ENCODE measurements around the gene DLX2. TPM values are rescaled to one million over a fixed set of nuclear protein-coding genes. Genes with fewer than 3 reads are reported as not detected.

The DLX2 gene
- total and polyA plus RNA-seq, 2 of the 13 experiments (the other 11 are each of a cell fraction or from before 2014, with no cell fraction given): 0.07 to 0.15 TPM

DNA sequence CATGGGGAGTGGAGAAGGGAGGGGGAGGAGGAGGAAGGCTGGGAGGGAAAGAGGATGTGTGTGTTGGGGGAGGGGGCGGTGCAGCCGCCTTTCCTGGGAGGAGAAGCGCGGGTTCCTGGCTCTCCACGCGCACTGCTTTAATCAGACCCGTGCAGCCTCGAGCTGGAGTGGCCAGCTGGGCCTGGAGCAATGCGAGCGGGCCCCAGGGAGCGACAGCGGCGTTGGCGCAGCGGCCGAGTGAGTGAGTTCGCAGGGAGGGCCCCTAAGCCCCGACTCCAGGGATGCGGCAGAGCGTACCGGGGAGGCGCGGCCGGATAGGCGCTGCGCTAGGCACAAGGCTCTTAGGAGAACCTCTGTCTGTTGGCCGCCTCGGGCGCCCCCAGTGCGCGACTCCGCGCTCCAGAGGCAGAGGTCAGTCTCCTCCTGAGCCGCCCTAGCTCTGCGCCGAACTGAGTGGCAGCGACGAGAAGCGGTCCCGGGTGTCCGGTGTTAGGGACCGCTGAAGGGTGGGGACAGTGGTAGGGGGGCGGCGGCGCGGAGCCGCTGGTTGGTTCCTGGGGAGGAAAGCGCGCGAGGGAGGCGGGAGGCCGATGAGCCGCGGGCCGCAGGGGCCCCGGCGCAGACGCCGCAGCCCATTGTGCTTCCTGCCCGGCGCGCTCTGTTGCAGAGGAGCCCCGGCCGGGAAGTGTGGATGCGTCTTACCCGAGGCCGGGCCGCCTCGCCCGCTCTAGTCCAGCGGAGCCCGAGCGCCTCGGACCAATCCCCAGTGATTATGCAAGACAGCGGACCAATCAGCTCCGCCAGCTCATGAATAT is 17.8 kb downstream of the DLX2 start (continued):
- TF ChIP-seq PCBP2 (optimal IDR thresholded peaks at IDR 0.05; ENCODE audit: low read depth, low read length, poor library complexity, severe bottlenecking) (no peak), U2AF2 (IDR thresholded peaks at IDR 0.05; ENCODE audit: low read depth, low read length) (no peak), ZNF354B (CRISPR knock-in tag; IDR thresholded peaks at IDR 0.05) (no peak), PHB2 (IDR thresholded peaks at IDR 0.05; ENCODE audit: partially characterized antibody) (no peak), HDAC1 (CRISPR knock-in tag; IDR thresholded peaks at IDR 0.05) (no peak; the same call in 1 of the 2 replicates), SRF (IDR thresholded peaks at IDR 0.05; ENCODE audit: low read depth, low read length) (no peak), ZC3H13 (CRISPR knock-in tag; IDR thresholded peaks at IDR 0.05) (no peak), ZNF432 (CRISPR knock-in tag; IDR thresholded peaks at IDR 0.05; ENCODE audit: borderline replicate concordance) (no peak), ZKSCAN1 (IDR thresholded peaks at IDR 0.05; ENCODE audit: low read length) (no peak), ZNF615 (CRISPR knock-in tag; IDR thresholded peaks at IDR 0.05; ENCODE audit: borderline replicate concordance) (0 out of 2 replicates have a peak, but pooled peaks have one; percentile 43), ZNF781 (CRISPR knock-in tag; IDR thresholded peaks at IDR 0.05; ENCODE audit: borderline replicate concordance, not compliant biosample characterization) (peak; percentile 22), ZNF841 (CRISPR knock-in tag; IDR thresholded peaks at IDR 0.05; ENCODE audit: borderline replicate concordance) (no peak), ZC3H4 (CRISPR knock-in tag; IDR thresholded peaks at IDR 0.05; ENCODE audit: borderline replicate concordance) (no peak), ZNF335 (CRISPR knock-in tag; IDR thresholded peaks at IDR 0.05) (no peak), TBP (CRISPR knock-in tag; IDR thresholded peaks at IDR 0.05) (no peak), ZNF441 (CRISPR knock-in tag; IDR thresholded peaks at IDR 0.05; ENCODE audit: borderline replicate concordance) (peak; percentile 52; the same call in 1 of the 2 replicates), FOXA3 (CRISPR knock-in tag; IDR thresholded peaks at IDR 0.05) (peak; percentile 6; the same call in 1 of the 2 replicates), GFI1 (CRISPR knock-in tag; IDR thresholded peaks at IDR 0.05; ENCODE audit: borderline replicate concordance) (0 out of 2 replicates have a peak, but pooled peaks have one; percentile 45), ZNF572 (CRISPR knock-in tag; IDR thresholded peaks at IDR 0.05) (0 out of 2 replicates have a peak, but pooled peaks have one; percentile 20)
- TF ChIP-seq, protein P1, sequence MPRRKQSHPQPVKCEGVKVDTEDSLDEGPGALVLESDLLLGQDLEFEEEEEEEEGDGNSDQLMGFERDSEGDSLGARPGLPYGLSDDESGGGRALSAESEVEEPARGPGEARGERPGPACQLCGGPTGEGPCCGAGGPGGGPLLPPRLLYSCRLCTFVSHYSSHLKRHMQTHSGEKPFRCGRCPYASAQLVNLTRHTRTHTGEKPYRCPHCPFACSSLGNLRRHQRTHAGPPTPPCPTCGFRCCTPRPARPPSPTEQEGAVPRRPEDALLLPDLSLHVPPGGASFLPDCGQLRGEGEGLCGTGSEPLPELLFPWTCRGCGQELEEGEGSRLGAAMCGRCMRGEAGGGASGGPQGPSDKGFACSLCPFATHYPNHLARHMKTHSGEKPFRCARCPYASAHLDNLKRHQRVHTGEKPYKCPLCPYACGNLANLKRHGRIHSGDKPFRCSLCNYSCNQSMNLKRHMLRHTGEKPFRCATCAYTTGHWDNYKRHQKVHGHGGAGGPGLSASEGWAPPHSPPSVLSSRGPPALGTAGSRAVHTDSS (CRISPR knock-in tag; conservative IDR thresholded peaks at IDR 0.05): no peak
- TF ChIP-seq, protein P2, sequence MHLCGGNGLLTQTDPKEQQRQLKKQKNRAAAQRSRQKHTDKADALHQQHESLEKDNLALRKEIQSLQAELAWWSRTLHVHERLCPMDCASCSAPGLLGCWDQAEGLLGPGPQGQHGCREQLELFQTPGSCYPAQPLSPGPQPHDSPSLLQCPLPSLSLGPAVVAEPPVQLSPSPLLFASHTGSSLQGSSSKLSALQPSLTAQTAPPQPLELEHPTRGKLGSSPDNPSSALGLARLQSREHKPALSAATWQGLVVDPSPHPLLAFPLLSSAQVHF (CRISPR knock-in tag; IDR thresholded peaks at IDR 0.05): no peak
- TF ChIP-seq, protein P3, sequence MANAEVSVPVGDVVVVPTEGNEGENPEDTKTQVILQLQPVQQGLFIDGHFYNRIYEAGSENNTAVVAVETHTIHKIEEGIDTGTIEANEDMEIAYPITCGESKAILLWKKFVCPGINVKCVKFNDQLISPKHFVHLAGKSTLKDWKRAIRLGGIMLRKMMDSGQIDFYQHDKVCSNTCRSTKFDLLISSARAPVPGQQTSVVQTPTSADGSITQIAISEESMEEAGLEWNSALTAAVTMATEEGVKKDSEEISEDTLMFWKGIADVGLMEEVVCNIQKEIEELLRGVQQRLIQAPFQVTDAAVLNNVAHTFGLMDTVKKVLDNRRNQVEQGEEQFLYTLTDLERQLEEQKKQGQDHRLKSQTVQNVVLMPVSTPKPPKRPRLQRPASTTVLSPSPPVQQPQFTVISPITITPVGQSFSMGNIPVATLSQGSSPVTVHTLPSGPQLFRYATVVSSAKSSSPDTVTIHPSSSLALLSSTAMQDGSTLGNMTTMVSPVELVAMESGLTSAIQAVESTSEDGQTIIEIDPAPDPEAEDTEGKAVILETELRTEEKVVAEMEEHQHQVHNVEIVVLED (CRISPR knock-in tag; IDR thresholded peaks at IDR 0.05; ENCODE audit: borderline replicate concordance): no peak
- TF ChIP-seq, protein P4, sequence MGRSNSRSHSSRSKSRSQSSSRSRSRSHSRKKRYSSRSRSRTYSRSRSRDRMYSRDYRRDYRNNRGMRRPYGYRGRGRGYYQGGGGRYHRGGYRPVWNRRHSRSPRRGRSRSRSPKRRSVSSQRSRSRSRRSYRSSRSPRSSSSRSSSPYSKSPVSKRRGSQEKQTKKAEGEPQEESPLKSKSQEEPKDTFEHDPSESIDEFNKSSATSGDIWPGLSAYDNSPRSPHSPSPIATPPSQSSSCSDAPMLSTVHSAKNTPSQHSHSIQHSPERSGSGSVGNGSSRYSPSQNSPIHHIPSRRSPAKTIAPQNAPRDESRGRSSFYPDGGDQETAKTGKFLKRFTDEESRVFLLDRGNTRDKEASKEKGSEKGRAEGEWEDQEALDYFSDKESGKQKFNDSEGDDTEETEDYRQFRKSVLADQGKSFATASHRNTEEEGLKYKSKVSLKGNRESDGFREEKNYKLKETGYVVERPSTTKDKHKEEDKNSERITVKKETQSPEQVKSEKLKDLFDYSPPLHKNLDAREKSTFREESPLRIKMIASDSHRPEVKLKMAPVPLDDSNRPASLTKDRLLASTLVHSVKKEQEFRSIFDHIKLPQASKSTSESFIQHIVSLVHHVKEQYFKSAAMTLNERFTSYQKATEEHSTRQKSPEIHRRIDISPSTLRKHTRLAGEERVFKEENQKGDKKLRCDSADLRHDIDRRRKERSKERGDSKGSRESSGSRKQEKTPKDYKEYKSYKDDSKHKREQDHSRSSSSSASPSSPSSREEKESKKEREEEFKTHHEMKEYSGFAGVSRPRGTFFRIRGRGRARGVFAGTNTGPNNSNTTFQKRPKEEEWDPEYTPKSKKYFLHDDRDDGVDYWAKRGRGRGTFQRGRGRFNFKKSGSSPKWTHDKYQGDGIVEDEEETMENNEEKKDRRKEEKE (IDR thresholded peaks at IDR 0.05): no peak
